Adrenal gland (tissue), 5 donors: ENCODE data around the gene TLE3.

ENCODE experiments used
- CTCF ChIP-seq, 6 experiments: fragments of 450-650 bp in 4 of 6; fragments of 200-600 bp in 2 of 6; sonication (generic) in 1 of 6; IDR thresholded peaks; 1 replicate in 5 of 6; 2 replicates in 1 of 6; pipeline versions ENCODE4 v1.5.1 to v1.8.0; 2016 to 2021; ENCODE audit warnings: antibody characterized with exemption in 6 of 6, mild to moderate bottlenecking in 2 of 6, moderate library complexity in 1 of 6
- POLR2A ChIP-seq, 2 donors: fragments of 450-650 bp; IDR thresholded peaks; one replicate each; pipeline ENCODE4 v1.6.1; 2017; ENCODE audit warnings: antibody characterized with exemption in 2 of 2, mild to moderate bottlenecking in 2 of 2, moderate library complexity in 1 of 2
- donor health status: DM: no; HTN: no; CAD: no.

- TF ChIP-seq CTCF (IDR thresholded peaks at IDR 0.05), result no peak
- TF ChIP-seq POLR2A (IDR thresholded peaks at IDR 0.05), result no peak
These were observed 91.2 kb downstream of the TLE3 start for GRCh38 chr15:70006259-70007147.
